DMS153 treated with DMSO at 0.1 percent for 48 hours (cell line): ENCODE data around the gene ERAS.
"Not testable (repeated sequence)": the region's sequence is repeated elsewhere in the genome, so short reads cannot be mapped to it uniquely, and the experiment has no call there.

Experiments used
- DNase-seq: peaks from one replicate; lab custom pipeline; 2025; ENCODE audit not compliant: unreplicated experiment; lab: John Stamatoyannopoulos, UW

ERAS gene

GRCh38 chrX:48794911-48795515, 31.3 kb upstream of the ERAS start:
- no peak for DNase-seq

- DNase-seq = no peak
Measured at GRCh38 chrX:48798318-48798717, 28.0 kb upstream of the ERAS start.

DNA sequence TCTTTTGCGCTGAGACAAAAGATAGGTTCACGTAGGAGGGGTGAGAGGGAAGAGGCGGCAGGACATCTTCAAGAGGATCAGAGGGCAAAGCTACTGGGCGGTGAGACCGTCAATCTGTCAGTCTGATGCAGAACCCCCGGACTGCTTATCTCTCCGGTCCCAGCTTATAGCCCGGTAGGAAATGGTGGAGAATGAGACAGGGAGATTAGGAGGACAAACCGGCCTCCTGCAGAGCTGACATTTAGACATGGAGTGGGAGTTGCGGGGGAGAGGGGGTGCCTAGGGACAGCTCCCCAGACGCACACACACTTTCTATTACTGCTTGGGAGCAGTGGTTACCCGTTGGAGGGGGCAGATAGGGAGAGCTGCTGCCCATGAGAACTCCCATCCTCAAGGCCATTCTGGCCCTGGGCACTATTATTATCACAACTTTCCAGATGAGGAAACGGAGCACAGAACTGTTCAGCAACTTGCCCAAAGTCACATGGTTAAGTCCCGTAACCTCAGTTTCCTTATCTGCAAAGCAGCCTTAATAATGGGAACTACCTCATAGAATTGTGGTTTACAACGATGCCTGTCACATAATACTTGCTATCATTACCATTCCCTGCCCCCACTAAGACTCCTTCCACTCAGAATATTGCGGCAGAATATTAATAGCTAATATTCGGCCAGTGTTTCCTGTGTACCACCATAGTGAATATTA, 25.6 kb upstream of the ERAS start:
- no peak for DNase-seq

GRCh38 chrX:48801280-48802088, 24.8 kb upstream of the ERAS start, which contains the start of gene HDAC6:
TSS of gene HDAC6 (plus strand) at chrX:48802067. CDS start at chrX:48802693, 626 bp downstream.
- DNase-seq = peak; percentile 88

DNA sequence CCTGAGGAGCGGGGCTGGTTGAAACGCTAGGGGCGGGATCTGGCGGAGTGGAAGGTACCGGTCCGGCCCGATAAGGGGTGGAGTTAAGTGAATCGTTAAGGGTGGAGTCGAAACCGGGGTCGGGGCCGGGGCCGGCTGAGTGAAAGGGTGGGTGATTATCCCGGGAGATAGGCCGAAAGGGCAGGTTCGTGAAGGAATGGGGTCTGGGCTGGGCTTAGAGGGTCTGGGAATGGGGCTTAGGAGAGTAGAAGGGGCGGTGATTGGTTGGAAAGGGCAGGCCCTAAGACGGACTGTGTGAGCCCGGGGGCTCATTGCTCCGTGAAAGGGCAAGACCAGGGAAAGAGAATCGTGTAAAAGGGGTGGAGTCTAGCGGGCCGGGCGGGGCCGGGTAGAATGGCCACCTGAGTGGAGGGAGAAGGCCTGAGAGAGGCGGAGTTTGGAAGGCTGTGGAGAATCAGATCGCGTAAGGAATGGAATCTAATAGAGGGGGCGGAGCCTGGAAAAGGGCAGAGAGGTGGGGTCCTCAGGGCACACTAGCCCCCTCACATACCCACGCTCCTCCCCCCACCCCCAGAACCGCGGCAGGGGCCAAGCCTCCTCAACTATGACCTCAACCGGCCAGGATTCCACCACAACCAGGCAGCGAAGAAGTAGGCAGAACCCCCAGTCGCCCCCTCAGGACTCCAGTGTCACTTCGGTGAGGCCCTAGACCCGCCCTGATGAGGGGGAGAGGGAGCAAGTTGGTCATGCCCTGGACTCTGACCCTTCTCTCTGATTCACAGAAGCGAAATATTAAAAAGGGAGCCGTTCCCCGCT, 24.0 kb upstream of the ERAS start:
- peak; percentile 34 for DNase-seq

DNA sequence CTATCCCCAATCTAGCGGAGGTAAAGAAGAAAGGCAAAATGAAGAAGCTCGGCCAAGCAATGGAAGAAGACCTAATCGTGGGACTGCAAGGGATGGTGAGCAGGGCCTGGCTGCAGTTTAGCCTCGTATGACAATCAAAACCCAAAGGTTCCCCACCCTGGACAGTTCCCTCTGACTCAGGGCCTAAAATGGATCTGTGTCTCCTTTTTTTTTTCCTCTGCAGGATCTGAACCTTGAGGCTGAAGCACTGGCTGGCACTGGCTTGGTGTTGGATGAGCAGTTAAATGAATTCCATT, 23.5 kb upstream of the ERAS start:
- DNase-seq = no peak

- no peak for DNase-seq
Measured at GRCh38 chrX:48806081-48806480, 20.2 kb upstream of the ERAS start.

- DNase-seq = no peak
Measured at GRCh38 chrX:48813644-48814043, 12.7 kb upstream of the ERAS start.

DNA sequence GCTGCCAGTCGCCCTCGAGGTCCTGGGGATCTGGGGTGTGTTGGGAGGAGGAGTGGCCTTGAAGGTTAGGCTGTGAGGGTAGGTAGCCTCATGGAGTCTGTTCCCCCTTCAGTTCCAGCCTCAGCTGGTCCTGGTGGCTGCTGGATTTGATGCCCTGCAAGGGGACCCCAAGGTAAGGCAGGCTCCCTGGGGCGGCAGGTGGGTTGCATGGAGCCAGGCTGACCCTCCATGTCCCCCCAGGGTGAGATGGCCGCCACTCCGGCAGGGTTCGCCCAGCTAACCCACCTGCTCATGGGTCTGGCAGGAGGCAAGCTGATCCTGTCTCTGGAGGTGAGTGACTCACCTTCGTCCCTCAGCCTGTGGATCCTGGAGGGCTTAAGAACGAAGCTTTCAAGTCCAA, 11.6 kb upstream of the ERAS start:
- DNase-seq = no peak

DNA sequence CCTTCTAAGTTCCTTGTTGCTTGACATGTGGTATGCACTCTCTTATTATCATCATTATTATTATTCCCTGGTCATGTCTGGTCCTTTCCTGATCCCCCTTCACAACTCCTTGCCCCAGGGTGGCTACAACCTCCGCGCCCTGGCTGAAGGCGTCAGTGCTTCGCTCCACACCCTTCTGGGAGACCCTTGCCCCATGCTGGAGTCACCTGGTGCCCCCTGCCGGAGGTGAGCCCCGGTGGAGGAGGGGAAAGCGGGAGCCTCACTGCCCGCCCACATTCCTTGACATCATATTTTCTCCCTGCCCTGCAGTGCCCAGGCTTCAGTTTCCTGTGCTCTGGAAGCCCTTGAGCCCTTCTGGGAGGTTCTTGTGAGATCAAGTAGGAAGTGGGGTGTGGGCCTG, 11.0 kb upstream of the ERAS start:
- no peak for DNase-seq

GRCh38 chrX:48816014-48816810, 10.1 kb upstream of the ERAS start:
- DNase-seq = no peak

DNA sequence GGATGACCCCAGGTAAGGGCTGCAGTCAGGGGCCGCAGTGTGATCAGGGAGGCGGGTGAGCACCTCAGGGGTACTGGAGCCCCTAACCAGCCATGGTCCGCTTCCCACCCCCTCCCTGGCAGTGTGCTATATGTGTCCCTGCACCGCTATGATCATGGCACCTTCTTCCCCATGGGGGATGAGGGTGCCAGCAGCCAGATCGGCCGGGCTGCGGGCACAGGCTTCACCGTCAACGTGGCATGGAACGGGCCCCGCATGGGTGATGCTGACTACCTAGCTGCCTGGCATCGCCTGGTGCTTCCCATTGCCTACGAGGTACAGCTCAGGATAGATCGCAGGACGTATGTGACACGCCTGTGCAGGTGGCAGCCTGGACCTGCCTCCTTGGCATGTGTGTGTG, 8.2 kb upstream of the ERAS start:
- DNase-seq = no peak

DNA sequence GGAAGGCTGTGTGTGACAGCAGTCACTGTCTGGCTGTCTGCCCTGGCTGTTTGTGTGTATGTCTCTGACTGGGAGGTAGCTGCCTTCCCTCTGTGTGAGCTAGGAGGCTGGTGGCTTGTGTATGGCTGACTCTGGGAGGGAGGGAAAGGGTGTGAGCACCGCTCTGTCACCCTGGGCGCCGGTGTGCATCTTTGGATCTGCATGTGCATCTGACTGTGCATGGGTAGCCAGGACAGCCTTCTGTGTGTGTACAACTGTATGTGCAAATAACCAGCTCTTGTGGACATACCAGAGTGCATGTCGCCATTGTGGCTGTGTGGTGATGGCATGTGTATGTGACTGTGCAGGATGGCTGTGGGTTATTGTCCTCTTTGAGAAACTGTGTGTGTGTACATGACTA, 7.4 kb upstream of the ERAS start:
- no peak for DNase-seq

- DNase-seq = not testable (repeated sequence)
Measured at GRCh38 chrX:48819394-48819793, 6.9 kb upstream of the ERAS start.

GRCh38 chrX:48823053-48823452, 3.3 kb upstream of the ERAS start:
- no peak for DNase-seq

GRCh38 chrX:48824066-48824465, 2.2 kb upstream of the ERAS start:
- no peak for DNase-seq

- no peak for DNase-seq
Measured at GRCh38 chrX:48826876-48827653, 752 bp downstream of the ERAS start.

DNA sequence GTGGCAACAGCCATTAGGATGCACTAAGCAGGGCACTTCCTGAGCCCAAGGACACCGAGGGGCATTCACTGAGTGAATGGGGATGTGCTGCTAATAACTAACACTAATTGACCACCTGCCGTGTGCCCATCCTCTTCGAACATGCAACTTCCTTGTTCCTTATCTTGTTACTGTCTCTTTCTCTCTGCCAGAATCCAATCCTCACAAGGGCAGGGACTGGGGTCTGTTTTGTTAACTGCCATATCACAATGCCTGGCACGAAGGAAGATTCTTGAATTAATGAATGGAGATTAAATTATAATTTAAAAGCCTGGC, 1.3 kb downstream of the ERAS start:
- no peak for DNase-seq

DNA sequence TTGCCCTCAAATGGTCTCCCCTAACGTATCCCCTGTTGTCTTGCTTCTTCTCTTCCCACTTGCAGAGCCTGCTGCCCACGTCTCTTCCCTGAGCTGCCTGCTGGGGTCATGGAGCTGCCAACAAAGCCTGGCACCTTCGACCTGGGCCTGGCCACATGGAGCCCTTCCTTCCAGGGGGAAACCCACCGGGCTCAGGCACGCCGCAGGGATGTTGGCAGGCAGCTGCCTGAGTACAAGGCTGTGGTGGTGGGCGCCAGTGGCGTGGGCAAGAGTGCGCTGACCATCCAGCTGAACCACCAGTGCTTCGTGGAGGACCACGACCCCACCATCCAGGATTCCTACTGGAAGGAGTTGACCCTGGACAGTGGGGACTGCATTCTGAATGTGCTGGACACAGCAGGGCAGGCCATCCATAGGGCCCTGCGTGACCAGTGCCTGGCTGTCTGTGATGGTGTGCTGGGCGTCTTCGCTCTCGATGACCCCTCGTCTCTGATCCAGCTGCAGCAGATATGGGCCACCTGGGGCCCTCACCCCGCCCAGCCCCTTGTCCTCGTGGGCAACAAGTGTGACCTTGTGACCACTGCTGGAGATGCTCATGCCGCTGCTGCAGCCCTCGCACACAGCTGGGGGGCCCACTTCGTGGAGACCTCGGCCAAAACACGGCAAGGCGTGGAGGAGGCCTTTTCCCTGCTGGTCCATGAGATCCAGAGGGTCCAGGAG, 2.9 kb downstream of the ERAS start:
- no peak for DNase-seq
